GM12873 (cell line): ENCODE measurements around the gene EIF6.

Experiments used
- TF ChIP-seq, protein P1 (sequence below): IDR thresholded peaks from 2 replicates; pipeline ENCODE4 v1.5.1; 2012; ENCODE audit warnings: low read depth, mild to moderate bottlenecking, moderate library complexity, low read length, control low read depth; ENCODE audit not compliant: insufficient read depth; ENCODE audit errors: missing control alignments

The EIF6 gene

DNA sequence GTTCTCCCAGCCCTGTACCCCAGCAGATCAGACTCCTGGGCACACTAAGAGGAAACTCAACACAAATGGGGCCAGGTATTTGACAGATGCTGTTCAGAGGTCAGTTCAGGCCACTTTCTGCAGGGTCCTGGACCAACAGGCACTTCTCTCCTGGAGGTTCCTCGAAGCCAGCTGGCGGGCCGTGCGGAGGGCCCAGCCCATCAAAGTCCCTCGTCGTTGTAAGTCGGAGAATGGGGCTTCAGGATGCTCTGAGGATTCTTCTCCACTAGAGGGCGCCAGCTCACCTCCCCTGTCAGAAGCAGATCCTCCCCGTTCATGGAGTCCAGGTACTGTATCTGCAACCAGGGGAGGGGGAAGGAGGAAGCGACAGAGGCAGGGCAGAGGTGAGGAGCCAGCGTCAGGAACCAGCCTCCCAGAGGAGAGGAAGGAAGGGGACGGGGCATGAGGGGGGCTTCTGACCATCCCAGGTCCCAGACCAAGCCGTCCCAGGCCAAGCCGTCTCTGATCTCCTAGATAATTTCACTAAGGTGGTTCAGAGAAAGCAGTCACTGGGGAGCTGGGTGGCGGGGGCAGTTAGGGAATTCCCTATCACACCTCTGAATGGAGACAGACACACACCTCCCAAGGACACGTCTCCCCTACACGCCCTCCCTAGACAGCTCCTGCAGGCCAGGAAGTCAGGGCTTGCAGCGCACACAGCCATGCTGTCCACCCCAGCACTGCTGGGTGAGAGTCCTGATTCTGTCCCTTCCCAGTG, 19.3 kb upstream of the EIF6 start:
- TF ChIP-seq, protein P1, sequence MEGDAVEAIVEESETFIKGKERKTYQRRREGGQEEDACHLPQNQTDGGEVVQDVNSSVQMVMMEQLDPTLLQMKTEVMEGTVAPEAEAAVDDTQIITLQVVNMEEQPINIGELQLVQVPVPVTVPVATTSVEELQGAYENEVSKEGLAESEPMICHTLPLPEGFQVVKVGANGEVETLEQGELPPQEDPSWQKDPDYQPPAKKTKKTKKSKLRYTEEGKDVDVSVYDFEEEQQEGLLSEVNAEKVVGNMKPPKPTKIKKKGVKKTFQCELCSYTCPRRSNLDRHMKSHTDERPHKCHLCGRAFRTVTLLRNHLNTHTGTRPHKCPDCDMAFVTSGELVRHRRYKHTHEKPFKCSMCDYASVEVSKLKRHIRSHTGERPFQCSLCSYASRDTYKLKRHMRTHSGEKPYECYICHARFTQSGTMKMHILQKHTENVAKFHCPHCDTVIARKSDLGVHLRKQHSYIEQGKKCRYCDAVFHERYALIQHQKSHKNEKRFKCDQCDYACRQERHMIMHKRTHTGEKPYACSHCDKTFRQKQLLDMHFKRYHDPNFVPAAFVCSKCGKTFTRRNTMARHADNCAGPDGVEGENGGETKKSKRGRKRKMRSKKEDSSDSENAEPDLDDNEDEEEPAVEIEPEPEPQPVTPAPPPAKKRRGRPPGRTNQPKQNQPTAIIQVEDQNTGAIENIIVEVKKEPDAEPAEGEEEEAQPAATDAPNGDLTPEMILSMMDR: peak; percentile 93

DNA sequence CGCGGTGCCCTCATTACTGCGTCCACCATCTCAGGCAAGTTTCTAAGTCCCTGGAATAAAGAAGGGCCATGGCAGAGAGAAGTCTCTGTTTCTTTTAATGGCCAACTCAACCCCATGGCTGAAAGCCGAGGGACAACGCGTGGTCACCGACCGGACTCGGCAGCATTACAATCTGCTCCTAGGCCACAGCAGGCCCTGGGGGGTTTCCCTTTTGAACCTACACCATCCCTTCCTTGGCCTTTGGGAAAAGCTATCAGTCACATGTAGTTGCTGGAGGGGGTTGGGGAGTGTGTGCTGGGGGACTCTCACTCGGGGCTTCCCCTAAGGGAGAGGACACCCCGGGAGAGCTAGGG, 18.8 kb upstream of the EIF6 start:
- TF ChIP-seq, protein P1: no peak

DNA sequence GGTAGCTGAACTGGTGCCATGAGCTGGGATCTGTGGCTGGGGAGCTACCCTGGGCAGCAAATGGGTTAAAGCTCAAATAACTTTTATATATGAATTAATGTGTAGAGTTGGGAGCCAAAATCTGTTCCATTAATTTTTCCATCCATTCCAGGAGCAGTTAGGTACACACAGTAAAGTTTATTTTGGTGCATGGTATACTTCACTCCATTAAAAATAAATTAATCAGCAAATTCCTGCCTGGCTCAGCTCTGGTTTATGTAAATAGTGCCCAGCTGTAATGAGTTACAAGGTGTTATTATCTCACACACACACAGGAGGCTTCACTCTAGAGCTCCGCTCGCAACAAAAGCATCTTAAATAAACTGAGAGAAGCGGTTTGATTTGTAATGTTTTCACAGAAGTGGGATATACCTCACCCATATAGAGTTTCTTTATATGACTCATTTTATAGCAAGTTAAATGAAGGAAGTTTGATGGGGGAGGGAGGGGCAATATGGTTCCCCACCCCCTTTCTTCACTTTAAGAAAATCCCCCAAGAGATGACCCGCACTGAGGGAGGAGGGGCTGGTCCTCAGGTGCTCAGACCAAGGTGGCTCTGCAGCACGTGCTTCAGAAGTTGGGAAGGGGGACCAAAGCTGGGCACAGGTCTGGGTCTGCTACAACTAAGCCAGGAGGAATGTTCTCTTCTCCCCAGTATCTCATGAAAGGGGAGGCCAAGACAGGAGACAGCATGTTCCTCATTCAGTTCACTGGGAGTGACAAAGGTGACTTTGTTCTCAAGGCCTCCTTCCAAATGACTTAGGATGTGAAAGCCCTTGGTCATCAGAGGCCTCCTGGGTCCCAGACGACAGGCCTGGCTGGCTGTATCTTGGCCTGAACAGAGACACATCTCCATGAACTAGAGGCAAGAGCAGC, 18.1 kb upstream of the EIF6 start:
- TF ChIP-seq, protein P1: no peak

DNA sequence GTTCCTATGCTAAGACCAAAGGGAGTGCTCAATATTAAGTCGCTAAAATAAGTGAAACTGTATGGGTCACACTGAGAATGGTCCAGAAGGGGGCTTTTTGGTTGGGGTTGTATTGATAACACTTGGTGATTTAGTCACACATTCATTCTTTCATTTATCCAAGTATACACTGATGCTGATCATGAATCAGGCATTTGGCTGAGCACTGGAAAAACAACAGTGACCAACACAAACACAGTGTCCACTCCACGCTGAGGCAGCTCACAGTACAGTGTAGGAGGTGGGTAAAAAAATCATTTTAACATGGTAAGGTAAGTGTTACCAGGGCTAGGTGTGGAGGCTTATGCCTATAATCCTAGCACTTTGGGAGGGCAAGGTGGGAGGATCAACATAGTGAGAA, 16.9 kb upstream of the EIF6 start:
- TF ChIP-seq, protein P1: no peak

DNA sequence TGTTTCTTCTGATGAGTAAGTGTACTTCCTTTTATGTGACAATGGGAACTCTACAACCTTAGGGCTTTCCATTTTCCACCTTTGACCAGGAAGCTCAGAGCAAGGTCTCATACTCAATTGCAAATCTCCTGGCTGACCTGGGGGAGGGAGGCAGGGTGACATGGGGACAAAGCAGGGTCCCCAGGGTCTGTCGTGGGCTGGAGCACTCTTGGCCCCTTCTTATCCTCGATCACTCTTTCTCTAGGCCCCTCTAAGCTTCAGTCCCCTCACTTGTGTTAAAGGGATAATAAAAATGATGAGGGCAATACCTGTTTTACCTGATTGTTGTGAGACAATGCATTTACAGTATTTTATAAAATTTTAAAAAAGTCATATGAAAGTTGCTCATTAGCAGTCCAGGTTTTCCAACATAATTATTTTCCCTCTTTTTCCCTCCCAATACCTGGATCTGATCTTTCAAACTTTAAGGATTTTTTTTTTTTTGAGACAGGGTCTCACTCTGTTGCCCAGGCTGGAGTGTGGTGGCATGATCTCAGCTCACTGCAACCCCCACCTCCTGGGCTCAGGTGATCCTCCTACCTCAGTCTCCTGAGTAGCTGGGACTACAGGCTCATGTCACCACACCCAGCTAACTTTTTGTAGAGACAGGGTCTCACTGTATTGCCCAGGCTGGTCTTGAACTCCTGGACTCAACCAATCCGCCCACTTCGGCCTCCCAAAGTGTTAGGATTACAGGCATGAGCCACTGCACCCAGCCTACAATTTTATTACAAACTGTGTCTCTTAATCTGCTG, 16.1 kb upstream of the EIF6 start:
- TF ChIP-seq, protein P1: no peak

DNA sequence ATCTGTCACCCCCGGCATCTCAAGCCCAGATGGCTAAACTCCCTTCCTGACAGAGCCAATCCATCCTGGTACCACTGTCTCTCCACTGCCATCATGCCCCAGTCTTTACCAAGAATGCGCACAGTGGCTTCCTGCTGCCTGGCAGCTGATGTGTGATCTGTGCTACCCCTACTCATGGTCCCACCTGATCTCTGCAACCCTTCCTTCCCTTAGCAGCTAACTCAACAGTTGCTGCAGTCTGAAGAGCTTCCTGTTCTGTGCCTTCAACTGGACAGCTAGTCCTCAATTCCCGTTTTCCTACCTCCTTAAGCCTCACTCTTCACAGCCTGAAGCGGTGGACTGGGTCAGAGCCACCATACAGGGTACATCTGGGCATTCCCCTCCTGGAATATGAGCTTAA, 15.2 kb upstream of the EIF6 start:
- TF ChIP-seq, protein P1: no peak

DNA sequence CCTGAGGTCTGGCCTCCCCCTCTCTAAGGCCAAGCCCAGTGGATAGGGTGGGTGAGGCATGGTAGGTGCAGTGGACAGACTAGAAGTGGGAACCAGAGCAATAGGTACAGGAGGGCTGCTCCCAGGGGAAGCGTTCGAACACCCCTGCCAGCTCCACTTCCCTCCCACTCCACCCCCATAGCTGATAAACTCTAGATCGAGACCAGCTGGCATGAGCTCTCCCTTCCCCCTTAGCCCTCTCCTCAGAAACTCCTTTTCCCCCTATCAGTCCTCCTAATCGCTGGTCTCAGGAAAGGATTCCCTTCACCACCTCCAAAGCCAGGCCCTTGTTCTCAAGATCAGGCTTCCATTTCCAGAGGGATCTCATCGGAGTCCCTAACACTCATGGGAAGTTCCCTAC, 13.7 kb upstream of the EIF6 start:
- TF ChIP-seq, protein P1: no peak
